Body of pancreas (tissue), 4 donors: Measurements from ENCODE around the gene CEP128.

Experiments
- CTCF ChIP-seq, 7 experiments: fragments of 450-650 bp in 4 of 7; fragments of 200-600 bp in 3 of 7; sonication (generic) in 3 of 7; IDR thresholded peaks; one replicate each; pipeline ENCODE4 v1.5.1; 2016 to 2019; ENCODE audit warnings: antibody characterized with exemption in 7 of 7
- POLR2A ChIP-seq, 3 donors: fragments of 450-650 bp; IDR thresholded peaks; one replicate each; pipeline ENCODE4 v1.6.1; 2016; ENCODE audit warnings: antibody characterized with exemption in 3 of 3, mild to moderate bottlenecking in 2 of 3

DNA sequence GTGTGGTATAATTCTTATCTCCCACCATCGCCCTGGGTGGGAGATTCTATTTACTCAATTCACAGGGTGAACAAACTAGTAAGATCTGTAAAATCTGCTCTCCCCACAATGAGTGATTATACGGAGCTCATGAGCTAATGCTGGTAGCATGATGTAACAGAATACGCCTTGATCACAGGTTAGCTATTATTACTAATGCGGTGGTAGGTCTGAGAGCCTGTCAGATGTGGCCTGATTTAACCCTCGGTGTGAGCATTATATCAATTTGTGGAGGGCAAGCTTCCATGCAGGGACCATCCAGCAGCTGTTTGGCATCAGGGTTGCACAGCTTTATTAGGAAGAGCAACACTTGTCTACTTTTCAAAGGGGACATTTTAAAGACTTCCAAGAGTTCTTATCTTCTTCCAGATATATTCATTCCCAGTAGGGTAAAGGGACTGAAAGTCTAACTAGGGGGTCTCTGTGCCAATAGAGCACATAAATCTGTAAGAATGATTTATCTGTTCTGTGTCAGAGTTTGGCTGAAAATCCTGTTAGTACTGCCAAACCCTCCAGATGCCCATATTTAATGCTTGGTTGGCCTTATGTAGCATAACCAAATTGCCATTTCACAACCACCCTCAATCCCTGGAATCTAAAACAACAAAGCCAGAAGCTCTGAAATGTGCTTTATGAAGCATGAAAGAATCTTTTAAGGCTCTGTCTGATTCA lies 32.5 kb upstream of the CEP128 start:
- TF ChIP-seq CTCF (IDR thresholded peaks at IDR 0.05) (no peak), POLR2A (IDR thresholded peaks at IDR 0.05) (no peak)
